PC-9 (cell line): ENCODE measurements around the gene MNT.

Experiments used
- CTCF ChIP-seq: fragments of 200-600 bp; sonication (generic); conservative IDR thresholded peaks from 2 replicates; pipeline ENCODE4 v1.6.1; 2017; ENCODE audit warnings: mixed run types, antibody characterized with exemption, mild to moderate bottlenecking, moderate library complexity
- EZH2 ChIP-seq: fragments of 200-600 bp; sonication (generic); IDR thresholded peaks from 2 replicates; pipeline ENCODE4 v1.8.0; 2017; ENCODE audit warnings: antibody characterized with exemption, low read depth

- TF ChIP-seq CTCF (no peak), EZH2 (no peak)
Measured at GRCh38 chr17:2388020-2388682, 12.7 kb downstream of the MNT start.
